AG10803 (cell line): ENCODE data around the gene DUSP21.
"Not testable (repeated sequence)": the region's sequence is repeated elsewhere in the genome, so short reads cannot be mapped to it uniquely, and the experiment has no call there.

Experiments used
- DNase-seq: peaks from one replicate; pipeline ENCODE4 v3.0.0; 2010; ENCODE audit warnings: low read depth
- H3K4me3 ChIP-seq: 2 replicates; pipeline ENCODE4 v1.5.1; 2011; ENCODE audit warnings: mild to moderate bottlenecking, low read length, control low read depth
- CTCF ChIP-seq: conservative IDR thresholded peaks from 2 replicates; pipeline ENCODE4 v1.5.1; 2011; ENCODE audit warnings: mild to moderate bottlenecking, low read length, control low read depth, inconsistent platforms

Gene DUSP21

GRCh38 chrX:44843753-44844152 lies at the start of gene DUSP21:
Gene DUSP21, plus strand, starts transcription at chrX:44844021. Its CDS starts 112 bp downstream, at chrX:44844133.
- no peak for TF ChIP-seq CTCF
- no peak within 1 kb of the TSS for H3K4me3 ChIP-seq
- DNase-seq = no peak

- no peak for DNase-seq
- no peak for TF ChIP-seq CTCF
- H3K4me3 ChIP-seq = no peak overlapping the region
These were observed 47.8 kb upstream of the DUSP21 start for GRCh38 chrX:44795945-44796450.

- no peak for TF ChIP-seq CTCF
- DNase-seq = no peak
- H3K4me3 ChIP-seq = no peak overlapping the region
These were observed 41.2 kb upstream of the DUSP21 start for GRCh38 chrX:44802613-44803012.

- no peak for TF ChIP-seq CTCF
- no peak for DNase-seq
- no peak overlapping the region for H3K4me3 ChIP-seq
These were observed 28.1 kb upstream of the DUSP21 start for GRCh38 chrX:44815681-44816080.

- TF ChIP-seq CTCF = no peak
- no peak overlapping the region for H3K4me3 ChIP-seq
These were observed 27.5 kb upstream of the DUSP21 start for GRCh38 chrX:44816367-44816766.

GRCh38 chrX:44817029-44817428 lies 26.8 kb upstream of the DUSP21 start:
- no peak overlapping the region for H3K4me3 ChIP-seq
- TF ChIP-seq CTCF = no peak
- DNase-seq = no peak

More at GRCh38 chrX:44816367-44816766, 27.5 kb upstream of the DUSP21 start:
- DNase-seq = no peak

- no peak for TF ChIP-seq CTCF
- DNase-seq = no peak
- no peak overlapping the region for H3K4me3 ChIP-seq
These were observed 21.2 kb upstream of the DUSP21 start for GRCh38 chrX:44822601-44823000.

- not testable (repeated sequence) for DNase-seq, H3K4me3 ChIP-seq
These were observed 20.6 kb upstream of the DUSP21 start for GRCh38 chrX:44823193-44823592.
